Astrocyte (in vitro differentiated cells and primary cell): ENCODE results near the gene ME3. TPM values are rescaled to one million over a fixed set of nuclear protein-coding genes. Genes with fewer than 3 reads are reported as not detected.
A peak's percentile ranks its signal among the peaks of the same experiment; 100 is the strongest.

Experiments used
- DNase-seq: peaks from one replicate; pipeline ENCODE4 v3.0.0-alpha.2; 2010; ENCODE audit warnings: low read depth
- FAIRE-seq: peaks from 2 replicates; lab custom pipeline; 2011; peaks lifted over from hg19 to GRCh38; lab: Jason Lieb, UNC
- H2AFZ ChIP-seq: 2 replicates; pipeline ENCODE4 v1.6.0; 2012; ENCODE audit warnings: low read depth, low read length, inconsistent platforms
- H3K27ac ChIP-seq: 2 replicates; pipeline ENCODE4 v1.5.1; 2011; ENCODE audit warnings: low read depth, low read length, inconsistent platforms
- H3K27me3 ChIP-seq: 2 replicates; pipeline ENCODE4 v1.6.0; 2011; ENCODE audit warnings: low read length, inconsistent platforms; ENCODE audit not compliant: insufficient read depth
- H3K36me3 ChIP-seq: 2 replicates; pipeline ENCODE4 v1.5.1; 2011; ENCODE audit warnings: low read length, inconsistent platforms; ENCODE audit not compliant: insufficient read depth
- H3K4me1 ChIP-seq: 2 replicates; pipeline ENCODE4 v1.5.1; 2011; ENCODE audit warnings: low read length, inconsistent platforms; ENCODE audit not compliant: insufficient read depth
- H3K4me2 ChIP-seq: 2 replicates; pipeline ENCODE4 v1.6.0; 2012; ENCODE audit warnings: low read length, inconsistent platforms
- H3K4me3 ChIP-seq: 2 replicates; pipeline ENCODE4 v1.5.1; 2011; ENCODE audit warnings: low read depth, mild to moderate bottlenecking, low read length, inconsistent platforms; ENCODE audit not compliant: insufficient read depth
- H3K79me2 ChIP-seq: 2 replicates; pipeline ENCODE4 v1.6.0; 2012; ENCODE audit warnings: mild to moderate bottlenecking, low read length, inconsistent platforms; ENCODE audit not compliant: insufficient read depth
- H3K9ac ChIP-seq: 2 replicates; pipeline ENCODE4 v1.6.0; 2012; ENCODE audit warnings: mild to moderate bottlenecking, low read length, inconsistent platforms
- H3K9me3 ChIP-seq: 2 replicates; pipeline ENCODE4 v1.5.1; 2012; ENCODE audit warnings: low read depth, mild to moderate bottlenecking, low read length, inconsistent platforms; ENCODE audit not compliant: insufficient read depth
- H4K20me1 ChIP-seq: 2 replicates; pipeline ENCODE4 v1.6.0; 2012; ENCODE audit warnings: low read length, inconsistent platforms; ENCODE audit not compliant: insufficient read depth
- H3K27ac Mint-ChIP-seq: one replicate; pipeline ENCODE4 v1.8.0; 2021; ENCODE audit warnings: mild to moderate bottlenecking, mixed read lengths; ENCODE audit not compliant: unreplicated experiment
- H3K27me3 Mint-ChIP-seq: one replicate; pipeline ENCODE4 v1.8.0; 2021; ENCODE audit warnings: low read depth, mixed read lengths; ENCODE audit not compliant: unreplicated experiment
- H3K36me3 Mint-ChIP-seq: one replicate; pipeline ENCODE4 v1.8.0; 2021; ENCODE audit warnings: low read depth, mixed read lengths; ENCODE audit not compliant: unreplicated experiment
- H3K4me1 Mint-ChIP-seq: one replicate; pipeline ENCODE4 v1.8.0; 2021; ENCODE audit warnings: low read depth, mixed read lengths; ENCODE audit not compliant: unreplicated experiment
- H3K4me3 Mint-ChIP-seq: one replicate; pipeline ENCODE4 v1.8.0; 2021; ENCODE audit warnings: mild to moderate bottlenecking, moderate library complexity, mixed read lengths; ENCODE audit not compliant: unreplicated experiment
- H3K9me3 Mint-ChIP-seq: one replicate; pipeline ENCODE4 v1.8.0; 2021; ENCODE audit warnings: mild to moderate bottlenecking, mixed read lengths; ENCODE audit not compliant: unreplicated experiment
- EZH2 ChIP-seq: IDR thresholded peaks from 2 replicates; pipeline ENCODE4 v1.6.1; 2012; ENCODE audit warnings: mild to moderate bottlenecking, low read length, inconsistent platforms; ENCODE audit not compliant: insufficient read depth
- total RNA-seq: library from RNA; stranded (reverse); gene quantifications from 2 replicates; pipeline ENCODE4 v1.2.1, GENCODE V29; 2021
- TF ChIP-seq, protein P1 (sequence below): IDR thresholded peaks from 2 replicates; pipeline ENCODE4 v1.5.1; 2011; ENCODE audit warnings: low read depth, mild to moderate bottlenecking, inconsistent platforms, low read length, moderate library complexity; ENCODE audit not compliant: insufficient read depth

The ME3 gene
- total RNA-seq, 1 donor from 2014 or later = 28.6 TPM

DNA sequence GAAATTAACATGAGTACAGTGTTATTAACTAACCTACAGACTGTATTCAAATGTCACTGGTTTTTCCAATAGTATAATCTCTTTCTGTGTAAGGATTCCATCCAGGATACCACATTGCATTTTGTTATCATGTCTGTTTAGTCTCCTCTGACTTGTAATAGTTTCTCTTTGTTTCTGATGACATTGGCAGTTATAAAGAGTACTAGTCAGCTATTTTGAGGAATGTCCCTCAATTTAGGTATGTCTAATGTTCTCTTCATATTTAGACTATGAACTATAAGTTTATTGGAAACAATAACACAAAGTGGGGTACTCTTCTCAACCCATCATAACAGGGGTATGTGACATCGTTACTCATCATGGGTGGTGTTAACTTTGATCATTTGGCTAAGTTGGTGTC is 20.3 kb upstream of the ME3 start:
- peaks cover 72% of the 10 kb centered on the region for H3K4me1 Mint-ChIP-seq

DNA sequence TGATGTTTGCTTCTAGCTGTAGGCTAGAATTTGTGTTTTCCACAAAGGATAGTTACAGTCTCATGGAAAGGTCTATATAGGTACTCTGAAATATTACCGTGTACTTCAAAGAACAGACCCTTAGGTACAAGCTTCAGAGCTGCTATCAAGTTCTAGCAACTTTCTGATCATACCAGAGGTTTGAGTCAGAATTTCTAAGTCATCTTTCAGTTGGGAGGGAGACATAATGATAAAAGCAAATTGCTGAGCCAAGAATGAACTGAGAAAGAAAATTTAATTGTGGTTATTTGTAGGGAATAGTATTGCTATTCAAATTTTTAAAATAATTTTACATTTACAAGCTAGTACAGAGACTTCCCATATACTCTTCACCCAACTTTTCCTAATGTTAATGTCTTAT is 19.9 kb upstream of the ME3 start:
- Histone ChIP-seq H2AFZ (no peak overlapping the region), H3K27ac (no peak overlapping the region), H3K36me3 (no peaks in the 10 kb centered on the region), H4K20me1 (no peaks in the 10 kb centered on the region), H3K4me1 (peaks cover 45% of the 10 kb centered on the region), H3K27me3 (no peaks in the 10 kb centered on the region), H3K4me3 (no peak overlapping the region), H3K9me3 (no peaks in the 10 kb centered on the region), H3K79me2 (no peaks in the 10 kb centered on the region), H3K4me2 (peak overlapping the region; percentile 14), H3K9ac (no peak overlapping the region)
- H3K4me3 Mint-ChIP-seq = no peak overlapping the region
- no peak for TF ChIP-seq EZH2
- TF ChIP-seq, protein P1, sequence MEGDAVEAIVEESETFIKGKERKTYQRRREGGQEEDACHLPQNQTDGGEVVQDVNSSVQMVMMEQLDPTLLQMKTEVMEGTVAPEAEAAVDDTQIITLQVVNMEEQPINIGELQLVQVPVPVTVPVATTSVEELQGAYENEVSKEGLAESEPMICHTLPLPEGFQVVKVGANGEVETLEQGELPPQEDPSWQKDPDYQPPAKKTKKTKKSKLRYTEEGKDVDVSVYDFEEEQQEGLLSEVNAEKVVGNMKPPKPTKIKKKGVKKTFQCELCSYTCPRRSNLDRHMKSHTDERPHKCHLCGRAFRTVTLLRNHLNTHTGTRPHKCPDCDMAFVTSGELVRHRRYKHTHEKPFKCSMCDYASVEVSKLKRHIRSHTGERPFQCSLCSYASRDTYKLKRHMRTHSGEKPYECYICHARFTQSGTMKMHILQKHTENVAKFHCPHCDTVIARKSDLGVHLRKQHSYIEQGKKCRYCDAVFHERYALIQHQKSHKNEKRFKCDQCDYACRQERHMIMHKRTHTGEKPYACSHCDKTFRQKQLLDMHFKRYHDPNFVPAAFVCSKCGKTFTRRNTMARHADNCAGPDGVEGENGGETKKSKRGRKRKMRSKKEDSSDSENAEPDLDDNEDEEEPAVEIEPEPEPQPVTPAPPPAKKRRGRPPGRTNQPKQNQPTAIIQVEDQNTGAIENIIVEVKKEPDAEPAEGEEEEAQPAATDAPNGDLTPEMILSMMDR = no peak
- DNase-seq (peak; percentile 66), FAIRE-seq (peak; percentile 9)
- no peaks in the 10 kb centered on the region for H3K9me3 Mint-ChIP-seq
- no peaks in the 10 kb centered on the region for H3K27me3 Mint-ChIP-seq
- peak overlapping the region; percentile 71 for H3K27ac Mint-ChIP-seq
- H3K4me1 Mint-ChIP-seq = peaks cover 70% of the 10 kb centered on the region
- no peaks in the 10 kb centered on the region for H3K36me3 Mint-ChIP-seq

More for the DNA sequence above, 20.3 kb upstream of the ME3 start:
- DNase-seq (no peak), FAIRE-seq (peak; percentile 54)
- H3K36me3 Mint-ChIP-seq = no peaks in the 10 kb centered on the region
- peak overlapping the region; percentile 71 for H3K27ac Mint-ChIP-seq
- Histone ChIP-seq H2AFZ (no peak overlapping the region), H3K4me1 (peaks cover 45% of the 10 kb centered on the region), H3K9ac (no peak overlapping the region), H3K27me3 (no peaks in the 10 kb centered on the region), H3K9me3 (no peaks in the 10 kb centered on the region), H3K36me3 (no peaks in the 10 kb centered on the region), H3K27ac (peak overlapping the region; percentile 2), H3K4me3 (no peak overlapping the region), H3K4me2 (peak overlapping the region; percentile 0), H3K79me2 (no peaks in the 10 kb centered on the region), H4K20me1 (no peaks in the 10 kb centered on the region)
- no peaks in the 10 kb centered on the region for H3K9me3 Mint-ChIP-seq
- TF ChIP-seq, protein P1 = no peak
- TF ChIP-seq EZH2 = no peak
- no peak overlapping the region for H3K4me3 Mint-ChIP-seq
- H3K27me3 Mint-ChIP-seq = no peaks in the 10 kb centered on the region

DNA sequence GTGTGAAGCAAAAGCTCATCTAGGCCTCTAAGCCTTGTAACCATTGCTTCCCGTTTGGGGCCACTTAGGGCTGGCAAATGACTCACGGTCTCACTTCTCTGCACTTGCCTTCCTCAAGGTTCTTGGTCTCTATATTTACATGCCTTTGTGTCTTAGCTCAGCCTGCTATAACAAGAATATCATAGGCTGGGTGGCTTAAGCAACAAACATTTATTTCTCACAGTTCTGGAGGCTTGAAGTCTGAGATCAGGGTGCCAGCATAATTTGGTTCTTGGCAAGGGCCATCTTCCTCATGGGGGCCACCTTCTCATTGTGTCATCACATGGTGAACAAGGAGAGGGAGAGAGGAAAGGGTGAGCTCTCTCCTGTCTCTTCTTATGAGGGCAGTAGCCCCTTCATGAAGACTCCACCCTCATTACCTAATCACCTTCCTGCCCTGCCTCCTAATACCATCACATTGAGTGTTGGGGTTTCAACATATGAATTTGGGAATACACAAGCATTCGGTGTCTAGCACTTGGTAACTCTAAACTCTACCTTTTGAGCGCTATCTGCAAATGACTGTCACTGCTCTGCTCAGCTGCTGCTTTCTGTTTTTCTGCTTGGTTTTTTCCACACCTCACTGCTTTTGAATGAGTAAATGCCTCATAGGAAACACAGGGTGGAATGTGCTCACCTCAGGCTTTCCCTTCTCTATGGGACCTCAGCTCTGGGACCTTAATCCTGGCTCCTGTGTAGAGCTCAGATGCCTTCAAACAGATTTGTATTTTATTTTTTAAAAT is 16.2 kb upstream of the ME3 start:
- TF ChIP-seq, protein P1 = no peak
- TF ChIP-seq EZH2 = no peak
- Histone ChIP-seq H3K4me2 (peak overlapping the region; percentile 45), H3K9me3 (no peaks in the 10 kb centered on the region), H3K36me3 (no peaks in the 10 kb centered on the region), H3K4me3 (no peak overlapping the region), H4K20me1 (no peaks in the 10 kb centered on the region), H2AFZ (peak overlapping the region; percentile 9), H3K9ac (peak overlapping the region; percentile 28), H3K79me2 (no peaks in the 10 kb centered on the region), H3K27ac (peak overlapping the region; percentile 39), H3K4me1 (peaks cover 27% of the 10 kb centered on the region), H3K27me3 (no peaks in the 10 kb centered on the region)
- H3K4me3 Mint-ChIP-seq = no peak overlapping the region
- peak; percentile 78 for DNase-seq
- peak; percentile 68 for FAIRE-seq
- H3K27ac Mint-ChIP-seq = peak overlapping the region; percentile 91
- no peaks in the 10 kb centered on the region for H3K36me3 Mint-ChIP-seq
- H3K9me3 Mint-ChIP-seq = no peaks in the 10 kb centered on the region
- H3K4me1 Mint-ChIP-seq = peaks cover 44% of the 10 kb centered on the region
- no peaks in the 10 kb centered on the region for H3K27me3 Mint-ChIP-seq
